Measurements from ENCODE around the gene TTN.

The TTN gene

DNA sequence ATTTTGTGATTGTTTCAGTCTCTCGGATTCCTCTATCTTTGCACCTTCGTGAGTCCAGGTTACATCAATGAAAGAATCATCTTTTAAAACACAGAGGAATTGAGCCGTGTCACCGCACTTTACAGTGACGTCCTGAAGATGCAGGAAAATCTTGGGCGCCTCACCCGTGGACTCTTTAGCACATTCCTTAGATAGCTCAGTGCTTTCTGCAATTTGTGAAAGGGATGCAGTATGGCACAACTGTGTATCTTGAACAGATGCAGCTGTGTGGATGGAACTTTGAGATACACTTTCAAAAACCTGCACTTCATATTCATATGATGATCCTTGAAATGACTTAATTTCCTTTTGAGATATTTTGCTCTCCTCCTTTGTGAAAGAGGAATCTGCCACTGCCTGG, 50.9 kb downstream of the TTN start:
- CTCF ChIA-PET = no interaction called here
- H3K36me3 ChIP-seq (ENCODE audit: control insufficient read depth in 4 of 4, insufficient read depth in 4 of 4, low read length in 3 of 4) = no peaks in the 10 kb centered on the region
- POLR2A ChIA-PET = no interaction called here
- no peaks in the 10 kb centered on the region for H3K9me3 ChIP-seq (ENCODE audit: control extremely low read depth in 1 of 5, control insufficient read depth in 4 of 5, insufficient read depth in 2 of 5, low read depth in 1 of 5, low read length in 4 of 5)
- 95% methylated on average over 7 of the region's 7 CpGs for WGBS (ENCODE audit: insufficient coverage)
- H3K27ac ChIP-seq (ENCODE audit: insufficient read depth in 1 of 2, low read depth in 1 of 2, low read length in 2 of 2, poor library complexity in 1 of 2, severe bottlenecking in 2 of 2) = no peak overlapping the region
- no peak for DNase-seq
- H3K4me3 ChIP-seq (ENCODE audit: control insufficient read depth in 1 of 7, extremely low read depth in 1 of 7, insufficient read depth in 4 of 7, low read depth in 2 of 7, low read length in 6 of 7) = no peak overlapping the region
- no peaks in the 10 kb centered on the region for H3K4me1 ChIP-seq (ENCODE audit: control extremely low read depth in 1 of 4, control insufficient read depth in 4 of 4, insufficient read depth in 4 of 4, low read length in 3 of 4)
- no peaks in the 10 kb centered on the region for H3K27me3 ChIP-seq (replicated peaks in 2 of 5; ENCODE audit: control insufficient read depth in 4 of 5, insufficient read depth in 5 of 5, low read length in 4 of 5)

DNA sequence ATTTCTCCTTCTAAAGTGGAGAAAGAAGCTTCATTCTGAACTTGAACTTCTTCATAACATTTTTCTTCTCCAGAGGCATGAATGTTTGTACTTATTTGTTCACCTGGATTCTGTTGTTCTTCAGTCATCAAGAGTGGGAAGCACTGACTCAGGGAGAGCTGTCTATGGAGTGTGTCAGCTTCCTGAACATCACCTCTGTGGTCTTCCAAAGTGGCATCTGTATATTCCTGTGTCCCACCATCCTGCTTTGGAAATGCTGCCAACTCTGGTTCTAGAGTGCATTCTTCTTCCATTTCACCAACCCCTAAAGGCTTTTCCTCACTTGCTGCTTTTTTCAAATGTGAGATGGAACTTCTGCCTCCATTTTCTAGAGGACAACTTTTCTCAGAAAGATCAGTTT, 59.5 kb downstream of the TTN start:
- POLR2A ChIA-PET = no interaction called here
- no peaks in the 10 kb centered on the region for H3K9me3 ChIP-seq (ENCODE audit: control extremely low read depth in 1 of 5, control insufficient read depth in 4 of 5, insufficient read depth in 2 of 5, low read depth in 1 of 5, low read length in 4 of 5)

GRCh38 chr2:178734518-178734917, 72.7 kb downstream of the TTN start:
- DNase-seq = no peak
- no peak overlapping the region for H3K4me3 ChIP-seq (ENCODE audit: control insufficient read depth in 1 of 7, extremely low read depth in 1 of 7, insufficient read depth in 4 of 7, low read depth in 2 of 7, low read length in 6 of 7)
- ChIA-PET POLR2A (no interaction called here), CTCF (interaction anchor here (1.3 kb wide), 1 partner anchor 113 kb away, joined by 4 read pairs; no protein-coding TSS in a partner anchor)
- no peaks in the 10 kb centered on the region for H3K4me1 ChIP-seq (ENCODE audit: control extremely low read depth in 1 of 4, control insufficient read depth in 4 of 4, insufficient read depth in 4 of 4, low read length in 3 of 4)
- H3K9me3 ChIP-seq (ENCODE audit: control extremely low read depth in 1 of 5, control insufficient read depth in 4 of 5, insufficient read depth in 2 of 5, low read depth in 1 of 5, low read length in 4 of 5) = no peaks in the 10 kb centered on the region
- 98% methylated on average over 4 of the region's 4 CpGs for WGBS (ENCODE audit: insufficient coverage)
- H3K27ac ChIP-seq (ENCODE audit: insufficient read depth in 1 of 2, low read depth in 1 of 2, low read length in 2 of 2, poor library complexity in 1 of 2, severe bottlenecking in 2 of 2) = no peak overlapping the region
- H3K36me3 ChIP-seq (ENCODE audit: control insufficient read depth in 4 of 4, insufficient read depth in 4 of 4, low read length in 3 of 4) = no peaks in the 10 kb centered on the region
- H3K27me3 ChIP-seq (replicated peaks in 2 of 5; ENCODE audit: control insufficient read depth in 4 of 5, insufficient read depth in 5 of 5, low read length in 4 of 5) = no peaks in the 10 kb centered on the region

More for the DNA sequence above, 59.5 kb downstream of the TTN start:
- Histone ChIP-seq H3K4me3 (ENCODE audit: control insufficient read depth in 1 of 7, extremely low read depth in 1 of 7, insufficient read depth in 4 of 7, low read depth in 2 of 7, low read length in 6 of 7) (no peak overlapping the region), H3K36me3 (ENCODE audit: control insufficient read depth in 4 of 4, insufficient read depth in 4 of 4, low read length in 3 of 4) (no peaks in the 10 kb centered on the region), H3K4me1 (ENCODE audit: control extremely low read depth in 1 of 4, control insufficient read depth in 4 of 4, insufficient read depth in 4 of 4, low read length in 3 of 4) (no peaks in the 10 kb centered on the region), H3K27ac (ENCODE audit: insufficient read depth in 1 of 2, low read depth in 1 of 2, low read length in 2 of 2, poor library complexity in 1 of 2, severe bottlenecking in 2 of 2) (no peak overlapping the region), H3K27me3 (replicated peaks in 2 of 5; ENCODE audit: control insufficient read depth in 4 of 5, insufficient read depth in 5 of 5, low read length in 4 of 5) (no peaks in the 10 kb centered on the region)
- CTCF ChIA-PET = no interaction called here
- no peak for DNase-seq

GRCh38 chr2:178733975-178734374, 73.2 kb downstream of the TTN start:
- no peak overlapping the region for H3K4me3 ChIP-seq (ENCODE audit: control insufficient read depth in 1 of 7, extremely low read depth in 1 of 7, insufficient read depth in 4 of 7, low read depth in 2 of 7, low read length in 6 of 7)
- H3K36me3 ChIP-seq (ENCODE audit: control insufficient read depth in 4 of 4, insufficient read depth in 4 of 4, low read length in 3 of 4) = no peaks in the 10 kb centered on the region
- H3K9me3 ChIP-seq (ENCODE audit: control extremely low read depth in 1 of 5, control insufficient read depth in 4 of 5, insufficient read depth in 2 of 5, low read depth in 1 of 5, low read length in 4 of 5) = no peaks in the 10 kb centered on the region
- POLR2A ChIA-PET = no interaction called here
- H3K27me3 ChIP-seq (replicated peaks in 2 of 5; ENCODE audit: control insufficient read depth in 4 of 5, insufficient read depth in 5 of 5, low read length in 4 of 5) = no peaks in the 10 kb centered on the region
- no peak overlapping the region for H3K27ac ChIP-seq (ENCODE audit: insufficient read depth in 1 of 2, low read depth in 1 of 2, low read length in 2 of 2, poor library complexity in 1 of 2, severe bottlenecking in 2 of 2)
- DNase-seq = no peak
- WGBS (ENCODE audit: insufficient coverage) = no CpG with 5 or more reads among the region's 2 CpGs
- CTCF ChIA-PET = interaction anchor here (1.3 kb wide), 1 partner anchor 112 kb away, joined by 4 read pairs; no protein-coding TSS in a partner anchor
- H3K4me1 ChIP-seq (ENCODE audit: control extremely low read depth in 1 of 4, control insufficient read depth in 4 of 4, insufficient read depth in 4 of 4, low read length in 3 of 4) = no peaks in the 10 kb centered on the region

GRCh38 chr2:178732913-178733312, 74.3 kb downstream of the TTN start:
- Histone ChIP-seq H3K4me3 (ENCODE audit: control insufficient read depth in 1 of 7, extremely low read depth in 1 of 7, insufficient read depth in 4 of 7, low read depth in 2 of 7, low read length in 6 of 7) (no peak overlapping the region), H3K9me3 (ENCODE audit: control extremely low read depth in 1 of 5, control insufficient read depth in 4 of 5, insufficient read depth in 2 of 5, low read depth in 1 of 5, low read length in 4 of 5) (no peaks in the 10 kb centered on the region), H3K27me3 (replicated peaks in 2 of 5; ENCODE audit: control insufficient read depth in 4 of 5, insufficient read depth in 5 of 5, low read length in 4 of 5) (no peaks in the 10 kb centered on the region), H3K36me3 (ENCODE audit: control insufficient read depth in 4 of 4, insufficient read depth in 4 of 4, low read length in 3 of 4) (no peaks in the 10 kb centered on the region), H3K4me1 (ENCODE audit: control extremely low read depth in 1 of 4, control insufficient read depth in 4 of 4, insufficient read depth in 4 of 4, low read length in 3 of 4) (no peaks in the 10 kb centered on the region), H3K27ac (ENCODE audit: insufficient read depth in 1 of 2, low read depth in 1 of 2, low read length in 2 of 2, poor library complexity in 1 of 2, severe bottlenecking in 2 of 2) (no peak overlapping the region)
- no peak for DNase-seq
- 100% methylated on average over 3 of the region's 3 CpGs for WGBS (ENCODE audit: insufficient coverage)
- CTCF ChIA-PET = no interaction called here
- POLR2A ChIA-PET = no interaction called here

GRCh38 chr2:178731300-178731699, 75.9 kb downstream of the TTN start:
- no peak overlapping the region for H3K27ac ChIP-seq (ENCODE audit: insufficient read depth in 1 of 2, low read depth in 1 of 2, low read length in 2 of 2, poor library complexity in 1 of 2, severe bottlenecking in 2 of 2)
- no peaks in the 10 kb centered on the region for H3K27me3 ChIP-seq (replicated peaks in 2 of 5; ENCODE audit: control insufficient read depth in 4 of 5, insufficient read depth in 5 of 5, low read length in 4 of 5)
- WGBS (ENCODE audit: insufficient coverage) = 100% methylated on average over 3 of the region's 5 CpGs
- POLR2A ChIA-PET = no interaction called here
- H3K4me3 ChIP-seq (ENCODE audit: control insufficient read depth in 1 of 7, extremely low read depth in 1 of 7, insufficient read depth in 4 of 7, low read depth in 2 of 7, low read length in 6 of 7) = no peak overlapping the region
- DNase-seq = no peak
- H3K36me3 ChIP-seq (ENCODE audit: control insufficient read depth in 4 of 4, insufficient read depth in 4 of 4, low read length in 3 of 4) = no peaks in the 10 kb centered on the region
- no peaks in the 10 kb centered on the region for H3K4me1 ChIP-seq (ENCODE audit: control extremely low read depth in 1 of 4, control insufficient read depth in 4 of 4, insufficient read depth in 4 of 4, low read length in 3 of 4)
- CTCF ChIA-PET = no interaction called here
- H3K9me3 ChIP-seq (ENCODE audit: control extremely low read depth in 1 of 5, control insufficient read depth in 4 of 5, insufficient read depth in 2 of 5, low read depth in 1 of 5, low read length in 4 of 5) = no peaks in the 10 kb centered on the region

DNA sequence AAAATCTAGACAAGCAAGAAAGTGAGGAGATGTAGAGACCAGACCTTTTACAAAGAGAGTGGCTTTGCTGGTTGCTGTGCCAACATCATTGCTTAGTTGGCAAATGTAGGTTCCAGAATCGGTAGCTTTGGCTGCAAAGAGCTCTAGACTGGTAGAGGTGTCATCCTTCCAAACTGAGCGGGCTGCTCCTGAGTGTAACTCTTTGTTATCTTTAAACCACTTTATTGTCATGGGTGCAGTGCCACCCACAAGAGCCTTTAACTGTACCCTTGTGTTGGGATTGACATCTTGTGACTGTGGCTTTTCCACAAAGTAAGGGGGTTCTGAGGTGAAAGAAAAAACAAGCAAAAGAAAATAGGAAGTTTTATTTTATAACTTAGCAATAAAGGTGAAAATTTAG, 77.2 kb downstream of the TTN start:
- CTCF ChIA-PET = no interaction called here
- H3K27me3 ChIP-seq (replicated peaks in 2 of 5; ENCODE audit: control insufficient read depth in 4 of 5, insufficient read depth in 5 of 5, low read length in 4 of 5) = no peaks in the 10 kb centered on the region
- 96% methylated on average over 2 of the region's 2 CpGs for WGBS (ENCODE audit: insufficient coverage)

More for the DNA sequence above, 77.2 kb downstream of the TTN start:
- Histone ChIP-seq H3K4me1 (ENCODE audit: control extremely low read depth in 1 of 4, control insufficient read depth in 4 of 4, insufficient read depth in 4 of 4, low read length in 3 of 4) (no peaks in the 10 kb centered on the region), H3K9me3 (ENCODE audit: control extremely low read depth in 1 of 5, control insufficient read depth in 4 of 5, insufficient read depth in 2 of 5, low read depth in 1 of 5, low read length in 4 of 5) (no peaks in the 10 kb centered on the region), H3K36me3 (ENCODE audit: control insufficient read depth in 4 of 4, insufficient read depth in 4 of 4, low read length in 3 of 4) (no peaks in the 10 kb centered on the region), H3K4me3 (ENCODE audit: control insufficient read depth in 1 of 7, extremely low read depth in 1 of 7, insufficient read depth in 4 of 7, low read depth in 2 of 7, low read length in 6 of 7) (no peak overlapping the region), H3K27ac (ENCODE audit: insufficient read depth in 1 of 2, low read depth in 1 of 2, low read length in 2 of 2, poor library complexity in 1 of 2, severe bottlenecking in 2 of 2) (no peak overlapping the region)
- POLR2A ChIA-PET = no interaction called here
- no peak for DNase-seq
